Activated CD4-positive, CD25-positive, alpha-beta regulatory T cell treated with anti-CD3 and anti-CD28 coated beads, Interleukin-2, amount 50 U/mL, for 24 hours (primary cell): ENCODE results near the gene SIX3.

Source experiments
- ATAC-seq, 2 donors: fragments of 150-1000 bp; cut with Tn5 transposase; one replicate each; pipeline ENCODE4 v1.10.0; 2021; ENCODE audit warnings: mild to moderate bottlenecking in 1 of 2, moderate library complexity in 1 of 2

The SIX3 gene

GRCh38 chr2:44959855-44960254 lies 18.4 kb downstream of the SIX3 start:
- no peak for ATAC-seq

DNA sequence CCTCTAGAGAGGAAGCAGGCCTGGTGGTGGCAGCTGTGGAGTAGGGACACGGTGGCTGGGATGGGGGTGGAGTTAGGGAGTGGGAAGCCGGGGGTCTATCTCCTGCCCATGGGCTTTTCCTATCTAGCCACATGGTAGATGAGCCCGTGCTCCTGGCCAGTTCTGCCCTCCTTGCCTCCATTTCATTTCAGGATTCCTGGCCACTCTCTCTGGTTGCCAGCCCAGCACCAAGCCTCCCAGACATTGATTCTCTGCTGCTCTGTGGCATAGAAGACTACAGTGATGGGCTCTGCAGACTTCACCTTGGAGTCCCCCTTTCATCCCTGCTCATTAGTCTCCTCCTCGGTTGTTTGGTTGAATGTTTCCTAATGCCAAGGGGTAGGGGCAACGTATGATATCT lies 19.4 kb downstream of the SIX3 start:
- ATAC-seq = no peak

DNA sequence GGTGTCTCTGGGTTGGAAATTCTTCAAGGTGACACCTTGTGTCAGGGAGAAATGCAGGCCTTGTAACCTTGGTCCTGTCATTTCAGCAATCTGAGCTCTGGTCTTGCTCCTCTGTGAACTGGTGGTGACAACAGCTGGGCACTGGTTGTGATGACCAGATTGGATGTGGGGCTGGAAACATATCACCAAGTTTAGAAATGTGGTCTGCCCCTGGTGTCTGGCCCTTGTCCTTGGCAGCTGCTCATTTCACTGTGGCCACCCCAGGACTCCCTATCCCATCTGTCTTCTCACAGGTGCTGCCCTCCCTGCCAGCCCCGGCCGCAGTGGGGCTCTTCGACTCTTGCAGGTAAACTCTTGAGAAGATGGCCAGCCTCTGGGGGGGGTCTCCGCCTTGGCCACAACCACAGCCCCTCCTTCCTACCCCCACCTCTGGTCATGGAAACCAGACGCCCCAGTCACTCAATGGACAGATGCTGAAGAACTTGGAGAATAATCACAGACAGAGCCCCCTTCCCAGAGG lies 20.7 kb downstream of the SIX3 start:
- ATAC-seq = no peak

DNA sequence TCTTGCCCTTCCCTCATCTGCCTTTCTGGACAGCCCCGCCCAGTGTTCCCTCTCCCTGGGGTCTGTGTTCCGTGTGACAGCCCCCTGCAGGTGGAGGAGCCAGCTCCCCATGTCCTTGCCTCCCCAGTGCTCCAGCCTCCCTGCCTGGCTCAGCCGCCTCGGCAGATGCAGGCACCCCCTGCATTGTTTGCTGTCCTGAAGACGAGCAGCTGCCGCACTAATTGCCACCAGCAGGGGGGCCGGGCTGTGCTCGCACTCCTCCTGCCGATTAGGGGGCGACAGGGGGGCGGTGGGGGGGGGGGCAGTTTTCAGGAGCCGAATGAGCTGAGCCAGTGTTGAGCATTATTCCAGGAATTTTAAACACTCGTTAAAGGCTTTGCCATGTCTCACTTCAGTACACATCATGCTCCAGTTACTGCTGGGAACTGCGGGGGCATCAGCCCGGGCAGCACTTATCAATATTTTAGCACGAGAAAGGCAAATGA lies 23.3 kb downstream of the SIX3 start:
- no peak for ATAC-seq

DNA sequence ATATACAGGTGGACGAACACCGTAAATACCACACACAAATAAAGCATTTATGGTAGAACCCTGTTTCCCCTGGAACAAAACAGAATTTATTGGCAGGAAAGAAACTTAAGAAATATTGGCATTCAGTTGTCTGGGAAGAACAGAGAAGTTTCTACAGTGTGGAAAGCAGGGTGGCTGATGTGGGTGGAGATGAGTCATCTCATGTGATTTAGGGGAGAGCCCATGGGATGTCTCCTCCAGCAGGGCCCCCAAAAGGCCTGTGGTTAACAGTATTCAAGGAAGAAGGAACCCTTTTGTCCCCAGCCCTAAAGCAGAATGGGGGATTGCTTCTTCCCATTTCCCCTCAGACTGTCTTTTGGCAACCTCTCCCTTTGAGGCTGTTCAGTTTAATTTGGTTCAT lies 24.2 kb downstream of the SIX3 start:
- ATAC-seq = no peak

DNA sequence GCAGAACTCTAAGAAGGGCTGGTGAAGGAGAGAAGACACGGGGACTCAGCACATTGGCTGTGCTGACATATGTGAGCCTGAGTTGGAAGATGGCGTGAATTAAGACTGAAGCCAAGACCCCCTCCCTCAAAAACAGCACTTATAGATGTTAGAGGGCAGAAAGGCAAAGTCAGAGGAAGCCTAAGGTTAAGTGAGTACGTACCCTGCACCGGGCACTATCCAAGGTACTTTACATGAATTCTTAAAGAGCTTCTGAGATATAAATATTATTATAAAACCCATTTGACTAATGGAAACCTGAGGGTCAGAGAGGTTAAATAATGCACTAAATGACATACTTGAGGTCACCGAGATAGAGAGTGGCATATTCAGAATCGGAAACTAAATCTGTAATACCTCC lies 25.6 kb downstream of the SIX3 start:
- ATAC-seq = no peak

- no peak for ATAC-seq
These were observed 26.4 kb downstream of the SIX3 start for GRCh38 chr2:44967727-44968432.

DNA sequence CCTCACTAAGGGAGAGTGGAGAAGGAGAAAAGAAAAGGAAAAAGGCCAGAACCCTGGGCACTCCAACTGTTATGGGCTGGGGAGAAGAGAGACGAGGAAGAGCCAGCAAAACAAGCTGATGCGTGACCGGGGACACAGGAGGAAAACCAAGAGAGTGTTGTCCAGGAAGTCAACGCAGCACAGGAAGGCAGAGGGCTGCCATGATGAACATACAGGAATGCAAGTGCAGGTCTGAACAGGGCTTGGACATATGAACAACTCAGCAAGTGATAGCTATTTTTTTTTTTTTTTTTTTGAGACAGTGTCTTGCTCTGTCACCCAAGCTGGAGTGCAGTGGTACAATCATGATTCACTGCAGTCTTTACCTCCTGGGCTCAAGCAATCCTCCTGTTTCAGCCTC lies 28.4 kb downstream of the SIX3 start:
- ATAC-seq = no peak

DNA sequence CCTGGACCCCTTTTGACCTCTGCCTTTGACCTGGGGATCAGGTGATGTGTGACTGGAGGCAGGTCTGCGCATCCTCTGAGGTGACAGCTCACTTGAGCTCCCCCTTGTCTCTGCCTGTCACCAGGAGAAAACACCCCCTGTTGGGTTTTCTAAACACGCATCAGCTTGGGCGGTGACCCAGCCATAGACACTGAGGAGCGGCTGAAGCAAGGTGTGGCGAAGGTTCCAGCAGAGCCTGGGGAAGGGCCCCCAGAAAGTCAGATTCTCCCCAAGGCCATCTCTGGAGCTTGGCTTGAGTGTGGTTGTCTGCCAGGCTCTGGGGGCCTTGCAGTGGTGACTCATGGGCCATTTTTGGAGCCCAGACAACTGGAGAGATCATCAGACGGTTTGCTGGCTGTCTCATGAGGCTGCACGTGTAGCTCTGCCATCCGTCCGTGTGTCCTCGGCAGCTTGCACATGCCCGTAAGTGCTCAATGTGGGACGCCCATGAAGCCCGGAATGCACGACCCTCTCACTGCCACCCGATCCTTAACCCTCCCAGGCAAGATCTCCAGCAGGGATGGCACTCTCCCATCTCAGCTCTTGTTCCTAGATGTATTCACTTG lies 29.4 kb downstream of the SIX3 start:
- ATAC-seq = no peak

DNA sequence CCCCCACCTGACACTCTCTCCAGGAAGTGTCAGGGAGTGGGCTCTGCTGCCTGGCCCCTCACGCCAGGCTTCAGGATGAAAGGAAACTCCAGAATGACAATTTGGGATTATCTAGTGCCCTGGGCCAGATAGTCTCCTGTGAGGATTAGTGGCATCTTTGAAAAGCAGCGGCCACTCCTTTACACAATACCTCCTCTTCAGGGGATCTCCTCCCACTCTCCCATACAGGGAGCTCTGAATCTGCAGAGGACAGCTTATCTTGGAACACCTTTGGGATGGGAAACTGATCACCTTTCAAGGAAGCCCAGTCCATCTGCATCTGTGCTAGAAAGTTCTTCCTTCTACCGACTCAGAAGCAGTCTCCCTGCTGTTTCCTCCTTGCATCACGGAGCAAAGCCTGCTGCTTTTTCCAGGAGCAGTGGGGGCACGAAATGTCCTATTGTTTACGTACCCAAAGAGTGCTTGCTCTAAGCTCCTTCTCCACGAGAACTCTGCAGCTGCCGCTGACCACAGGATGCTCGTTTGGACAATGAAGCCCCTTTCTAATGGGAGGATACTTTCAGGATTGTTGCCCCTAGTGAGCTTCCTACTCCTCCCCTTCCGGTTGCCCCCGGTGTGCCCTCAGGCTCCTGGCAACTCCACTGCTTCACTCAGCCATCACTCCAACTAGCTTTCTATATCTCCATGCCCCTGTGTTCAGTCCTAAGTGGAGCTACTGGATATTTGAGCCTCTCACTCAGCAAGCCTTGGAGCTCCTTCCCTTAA lies 31.5 kb downstream of the SIX3 start:
- no peak for ATAC-seq

- no peak for ATAC-seq
These were observed 32.7 kb downstream of the SIX3 start for GRCh38 chr2:44974064-44974715.

GRCh38 chr2:44975571-44976450 lies 34.3 kb downstream of the SIX3 start:
- ATAC-seq = no peak

DNA sequence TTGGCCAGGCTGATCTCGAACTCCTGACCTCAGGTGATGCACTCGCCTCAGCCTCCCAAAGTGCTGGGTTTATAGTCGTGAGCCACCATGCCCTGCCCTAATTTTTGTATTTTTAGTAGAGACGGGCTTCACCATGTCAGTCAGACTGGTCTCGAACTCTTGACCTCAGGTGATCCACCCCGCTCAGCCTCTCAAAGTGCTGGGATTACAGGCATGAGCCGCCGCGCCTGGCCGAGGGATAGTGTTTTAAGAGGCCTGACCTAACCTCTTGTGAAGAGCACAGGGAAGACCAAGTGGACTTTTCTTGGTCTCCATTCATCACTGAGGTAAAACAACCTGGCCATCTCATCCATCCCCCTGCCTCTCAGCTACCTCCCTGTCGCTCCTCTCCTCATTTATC lies 38.1 kb downstream of the SIX3 start:
- no peak for ATAC-seq

- ATAC-seq = no peak
These were observed 39.5 kb downstream of the SIX3 start for GRCh38 chr2:44980751-44981713.

- ATAC-seq = peak; percentile 48 to 56
These were observed 40.2 kb downstream of the SIX3 start for GRCh38 chr2:44981714-44982108.

GRCh38 chr2:44983836-44984604 lies 42.5 kb downstream of the SIX3 start:
- ATAC-seq = no peak

DNA sequence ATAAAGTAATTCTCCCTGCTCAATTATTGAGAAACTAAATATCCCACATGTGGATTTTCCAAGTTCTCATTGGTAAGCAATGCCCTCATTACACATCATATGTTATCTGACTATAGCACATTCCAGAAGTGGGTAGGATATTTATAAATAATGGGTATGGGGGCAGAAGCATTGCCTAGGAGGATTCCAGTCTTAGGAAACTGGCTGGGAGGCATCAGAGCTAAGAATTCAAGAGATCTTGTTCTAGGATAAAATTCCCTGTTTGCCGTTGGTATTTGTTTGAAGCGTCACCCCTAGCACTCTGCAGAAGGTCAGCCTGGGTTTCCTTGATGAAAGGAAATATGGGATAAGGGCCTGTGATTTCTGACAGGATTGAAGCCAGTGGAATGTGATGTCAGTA lies 47.7 kb downstream of the SIX3 start:
- no peak for ATAC-seq

- no peak for ATAC-seq
These were observed 52.9 kb downstream of the SIX3 start for GRCh38 chr2:44994377-44994776.
